HG03196 (cell line): Measurements from ENCODE around the gene OLIG3.

Experiments used
- ATAC-seq: cut with Tn5 transposase; IDR thresholded peaks from one replicate; pipeline ENCODE4 v1.9.1; 2021; ENCODE audit not compliant: unreplicated experiment

The OLIG3 gene

GRCh38 chr6:137471986-137472385 is 22.2 kb downstream of the OLIG3 start:
- no peak for ATAC-seq

- no peak for ATAC-seq
These were observed 22.7 kb downstream of the OLIG3 start for GRCh38 chr6:137471497-137471896.

- no peak for ATAC-seq
These were observed 27.0 kb downstream of the OLIG3 start for GRCh38 chr6:137467211-137467610.

GRCh38 chr6:137465378-137466009 is 28.7 kb downstream of the OLIG3 start:
- no peak for ATAC-seq

- ATAC-seq: no peak
These were observed 41.8 kb downstream of the OLIG3 start for GRCh38 chr6:137452333-137452894.

GRCh38 chr6:137443901-137444300 is 50.3 kb downstream of the OLIG3 start:
- ATAC-seq: no peak
